CD8-positive, alpha-beta memory T cell (primary cell): ENCODE measurements around the gene CST6. TPM values are rescaled to one million over a fixed set of nuclear protein-coding genes. Genes with fewer than 3 reads are reported as not detected.
A peak's percentile ranks its signal among the peaks of the same experiment; 100 is the strongest.

ENCODE experiments used
- CTCF ChIA-PET: fragments of 350-600 bp; sonication (Branson Sonifier 250); formaldehyde crosslinking; loops from one replicate; lab custom pipeline; 2021; ENCODE audit warnings: antibody characterized with exemption; lab: Charles Lee
- POLR2A ChIA-PET: fragments of 350-600 bp; sonication (Branson Sonifier 250); formaldehyde crosslinking; loops from one replicate; lab custom pipeline; 2021; ENCODE audit warnings: antibody characterized with exemption; lab: Charles Lee
- DNase-seq, 5 donors: peaks; one replicate each; pipeline versions ENCODE4 v3.0.0 to v3.0.0-alpha.2; 2020 to 2022; ENCODE audit warnings: mixed read lengths in 1 of 5
- H3K27ac ChIP-seq: one replicate; pipeline ENCODE4 v1.7.0; 2013; ENCODE audit warnings: low read depth, mild to moderate bottlenecking, low read length, moderate library complexity
- H3K27me3 ChIP-seq: 2 replicates; pipeline ENCODE4 v1.7.0; 2013; ENCODE audit warnings: low read length, mild to moderate bottlenecking; ENCODE audit not compliant: insufficient read depth, poor library complexity, severe bottlenecking
- H3K36me3 ChIP-seq: 2 replicates; pipeline ENCODE4 v1.7.0; 2013; ENCODE audit warnings: mild to moderate bottlenecking, low read length, moderate library complexity; ENCODE audit not compliant: insufficient read depth
- H3K4me1 ChIP-seq: 2 replicates; pipeline ENCODE4 v1.7.0; 2013; ENCODE audit warnings: mild to moderate bottlenecking, low read length, moderate library complexity; ENCODE audit not compliant: insufficient read depth
- H3K4me3 ChIP-seq: 2 replicates; pipeline ENCODE4 v1.7.0; 2013; ENCODE audit warnings: mild to moderate bottlenecking, low read length
- H3K9me3 ChIP-seq: 2 replicates; pipeline ENCODE4 v1.7.0; 2013; ENCODE audit warnings: mild to moderate bottlenecking, low read length
- H3K27ac Mint-ChIP-seq, 8 donors: one replicate each; pipeline ENCODE4 v1.8.0; 2020 to 2021; ENCODE audit warnings: mixed read lengths in 8 of 8, mild to moderate bottlenecking in 6 of 8, inconsistent platforms in 3 of 8, moderate library complexity in 3 of 8
- H3K27me3 Mint-ChIP-seq, 2 donors: one replicate each; pipeline ENCODE4 v1.8.0; 2020 to 2021; ENCODE audit warnings: mixed read lengths in 2 of 2, mild to moderate bottlenecking in 1 of 2, moderate library complexity in 1 of 2
- H3K36me3 Mint-ChIP-seq, 3 donors: one replicate each; pipeline ENCODE4 v1.8.0; 2020 to 2021; ENCODE audit warnings: mixed read lengths in 3 of 3, inconsistent platforms in 1 of 3, mild to moderate bottlenecking in 1 of 3
- H3K4me1 Mint-ChIP-seq, 3 donors: one replicate each; pipeline ENCODE4 v1.8.0; 2020 to 2021; ENCODE audit warnings: mixed read lengths in 3 of 3, inconsistent platforms in 1 of 3, mild to moderate bottlenecking in 1 of 3
- H3K4me3 Mint-ChIP-seq, 7 donors: one replicate each; pipeline ENCODE4 v1.8.0; 2020 to 2021; ENCODE audit warnings: mixed read lengths in 7 of 7, mild to moderate bottlenecking in 6 of 7, moderate library complexity in 4 of 7, inconsistent platforms in 2 of 7
- H3K9me3 Mint-ChIP-seq, 5 donors: one replicate each; pipeline ENCODE4 v1.8.0; 2020 to 2022; ENCODE audit warnings: mixed read lengths in 5 of 5, mild to moderate bottlenecking in 3 of 5, moderate library complexity in 2 of 5, inconsistent platforms in 1 of 5
- polyA plus RNA-seq: library from polyadenylated mRNA; unstranded; fragments of 300-500 nt; fragmentation: Illumina TruSeq; gene quantifications from one replicate; pipeline ENCODE4 v1.2.3, GENCODE V29; 2021
- total RNA-seq, 2 experiments: library from RNA; stranded (reverse); gene quantifications; one replicate each; pipeline ENCODE4 v1.2.3, GENCODE V29; 2021

The CST6 gene
- total and polyA plus RNA-seq, 3 experiments from 2014 or later: not detected

GRCh38 chr11:65988791-65989592 lies 22.8 kb upstream of the CST6 start:
- Histone ChIP-seq H3K4me1 (no peaks in the 10 kb centered on the region), H3K4me3 (no peak overlapping the region), H3K27me3 (no peaks in the 10 kb centered on the region), H3K36me3 (no peaks in the 10 kb centered on the region), H3K9me3 (no peaks in the 10 kb centered on the region), H3K27ac (no peak overlapping the region)
- Mint-ChIP-seq H3K27ac (peak overlapping the region in 5 of 8 donors; percentile 37 to 90 (median 74)), H3K9me3 (no peaks in the 10 kb centered on the region), H3K4me1 (peaks cover 5 to 7% (median 6%) of the 10 kb centered on the region in 3 donors), H3K36me3 (peaks cover 0 to 5% (median 1%) of the 10 kb centered on the region in 3 donors), H3K27me3 (no peaks in the 10 kb centered on the region), H3K4me3 (no peak overlapping the region)
- ChIA-PET POLR2A (interaction anchor here (0.6 to 0.7 kb wide), 2 partner anchors 126 to 336 kb away, joined by 3 to 4 read pairs; no protein-coding TSS in a partner anchor), CTCF (interaction anchor here (0.7 to 7.9 kb wide), 10 partner anchors 33 to 277 kb away, joined by 3 to 87 read pairs (median 4); partner anchors contain the start of genes AP5B1, CCDC85B, FIBP and FOSL1)
- peak; percentile 80 to 92 (median 89) for DNase-seq

GRCh38 chr11:65992056-65992455 lies 19.8 kb upstream of the CST6 start:
- H3K9me3 Mint-ChIP-seq: no peaks in the 10 kb centered on the region

GRCh38 chr11:65997286-65997685 lies 14.5 kb upstream of the CST6 start:
- Mint-ChIP-seq H3K4me3 (peak overlapping the region in 1 of 7 donors; percentile 60), H3K27ac (peak overlapping the region in 1 of 8 donors; percentile 47), H3K4me1 (peaks cover 20 to 36% (median 34%) of the 10 kb centered on the region in 3 donors), H3K36me3 (peaks cover 7 to 58% (median 12%) of the 10 kb centered on the region in 3 donors), H3K27me3 (peaks cover 0 to 2% of the 10 kb centered on the region in 2 donors), H3K9me3 (no peaks in the 10 kb centered on the region)
- no peak for DNase-seq
- H3K27me3 ChIP-seq: no peaks in the 10 kb centered on the region
- H3K4me1 ChIP-seq: peaks cover 12% of the 10 kb centered on the region
- H3K9me3 ChIP-seq: no peaks in the 10 kb centered on the region
- H3K4me3 ChIP-seq: no peak overlapping the region
- peaks cover 33% of the 10 kb centered on the region for H3K36me3 ChIP-seq
- ChIA-PET CTCF (interaction anchor here (0.7 kb wide), 1 partner anchor 113 kb away, joined by 4 read pairs; no protein-coding TSS in a partner anchor), POLR2A (no interaction called here)
- no peak overlapping the region for H3K27ac ChIP-seq

More at GRCh38 chr11:65992056-65992455, 19.8 kb upstream of the CST6 start:
- Mint-ChIP-seq H3K4me3 (no peak overlapping the region), H3K4me1 (peaks cover 5 to 7% (median 6%) of the 10 kb centered on the region in 3 donors), H3K27me3 (no peaks in the 10 kb centered on the region), H3K36me3 (peaks cover 0 to 18% (median 3%) of the 10 kb centered on the region in 3 donors), H3K27ac (peak overlapping the region in 1 of 8 donors; percentile 33)
- H3K9me3 ChIP-seq: no peaks in the 10 kb centered on the region
- no peak for DNase-seq
- POLR2A ChIA-PET: no interaction called here
- H3K4me3 ChIP-seq: no peak overlapping the region
- no peaks in the 10 kb centered on the region for H3K27me3 ChIP-seq
- CTCF ChIA-PET: interaction anchor here (0.8 to 7.9 kb wide), 4 partner anchors 53 to 212 kb away, joined by 3 to 87 read pairs (median 4); partner anchors contain the start of genes CCDC85B and FIBP
- peaks cover 4% of the 10 kb centered on the region for H3K36me3 ChIP-seq
- no peaks in the 10 kb centered on the region for H3K4me1 ChIP-seq
- no peak overlapping the region for H3K27ac ChIP-seq

GRCh38 chr11:66001942-66002647 lies 9.7 kb upstream of the CST6 start, which contains the start of the genes BANF1 and EIF1AD:
Gene BANF1 (plus strand): TSS chr11:66002503. CDS start chr11:66003251, 748 bp downstream.
Gene EIF1AD (minus strand): TSS chr11:66002157. CDS start chr11:66000389, 1,768 bp downstream.
- Mint-ChIP-seq H3K27me3 (peaks cover 0 to 3% of the 10 kb centered on the region in 2 donors), H3K4me1 (peaks cover 33 to 53% (median 51%) of the 10 kb centered on the region in 3 donors), H3K9me3 (no peaks in the 10 kb centered on the region), H3K36me3 (peaks cover 7 to 64% (median 10%) of the 10 kb centered on the region in 3 donors), H3K27ac (peak within 1 kb of the TSS; percentile 90 to 100 (median 99)), H3K4me3 (peak within 1 kb of the TSS; percentile 97 to 100 (median 99))
- DNase-seq: peak; percentile 83 to 95 (median 92)
- Histone ChIP-seq H3K4me3 (peak within 1 kb of the TSS; percentile 99), H3K36me3 (peaks cover 40% of the 10 kb centered on the region), H3K4me1 (peaks cover 20% of the 10 kb centered on the region), H3K27ac (peak within 1 kb of the TSS; percentile 95), H3K9me3 (no peaks in the 10 kb centered on the region), H3K27me3 (no peaks in the 10 kb centered on the region)
- POLR2A ChIA-PET: interaction anchor here (0.5 to 1.5 kb wide), 7 partner anchors 20 to 358 kb away, joined by 3 to 9 read pairs (median 3); partner anchors contain the start of genes CCDC85B, FIBP and MUS81
- CTCF ChIA-PET: interaction anchor here (0.9 to 1.5 kb wide), 6 partner anchors 20 to 291 kb away, joined by 3 to 7 read pairs (median 4); partner anchors contain the start of genes FIBP and KAT5

GRCh38 chr11:66002648-66003225 lies 9.1 kb upstream of the CST6 start:
- Histone ChIP-seq H3K27ac (peak overlapping the region; percentile 95), H3K4me1 (peaks cover 20% of the 10 kb centered on the region), H3K27me3 (no peaks in the 10 kb centered on the region), H3K36me3 (peaks cover 34% of the 10 kb centered on the region), H3K4me3 (peak overlapping the region; percentile 99), H3K9me3 (no peaks in the 10 kb centered on the region)
- H3K27me3 Mint-ChIP-seq: peaks cover 0 to 3% of the 10 kb centered on the region in 2 donors
- DNase-seq: peak in 1 of 5 donors; percentile 65
- ChIA-PET CTCF (interaction anchor here (0.7 to 1.5 kb wide), 8 partner anchors 10 to 291 kb away, joined by 3 to 7 read pairs (median 4); partner anchors contain the start of genes FIBP and KAT5), POLR2A (interaction anchor here (0.5 to 1.5 kb wide), 8 partner anchors 20 to 1784 kb away, joined by 3 to 9 read pairs (median 3); partner anchors contain the start of genes CCDC85B, FIBP and MUS81)
- peaks cover 2 to 58% (median 7%) of the 10 kb centered on the region in 3 donors for H3K36me3 Mint-ChIP-seq
- H3K27ac Mint-ChIP-seq: peak overlapping the region; percentile 87 to 100 (median 98)
- peaks cover 33 to 49% (median 46%) of the 10 kb centered on the region in 3 donors for H3K4me1 Mint-ChIP-seq
- H3K9me3 Mint-ChIP-seq: no peaks in the 10 kb centered on the region
- H3K4me3 Mint-ChIP-seq: peak overlapping the region; percentile 97 to 100 (median 99)

- Mint-ChIP-seq H3K4me3 (peak overlapping the region; percentile 97 to 100 (median 99)), H3K36me3 (peaks cover 0 to 53% (median 4%) of the 10 kb centered on the region in 3 donors), H3K9me3 (no peaks in the 10 kb centered on the region), H3K27ac (peak overlapping the region; percentile 81 to 96 (median 89)), H3K27me3 (peaks cover 0 to 3% of the 10 kb centered on the region in 2 donors), H3K4me1 (peaks cover 33 to 47% (median 44%) of the 10 kb centered on the region in 3 donors)
- Histone ChIP-seq H3K27me3 (no peaks in the 10 kb centered on the region), H3K36me3 (peaks cover 29% of the 10 kb centered on the region), H3K9me3 (no peaks in the 10 kb centered on the region), H3K4me3 (peak overlapping the region; percentile 99), H3K4me1 (peaks cover 20% of the 10 kb centered on the region), H3K27ac (peak overlapping the region; percentile 95)
- DNase-seq: no peak
- ChIA-PET CTCF (interaction anchor here (0.7 to 1.5 kb wide), 7 partner anchors 10 to 292 kb away, joined by 3 to 7 read pairs (median 4); partner anchors contain the start of genes FIBP and KAT5), POLR2A (interaction anchor here (0.5 to 1.5 kb wide), 4 partner anchors 19 to 1784 kb away, joined by 3 to 9 read pairs (median 3); partner anchors contain the start of gene CCDC85B)
These were observed 8.5 kb upstream of the CST6 start for GRCh38 chr11:66003291-66003690.
